NCI-H2029 (cell line): ENCODE results near the gene SHISA5.

Experiments used
- DNase-seq: peaks from one replicate; lab custom pipeline; 2025; lab: John Stamatoyannopoulos, UW

Gene SHISA5

GRCh38 chr3:48431224-48432029 is 72.5 kb downstream of the SHISA5 start:
- DNase-seq, result no peak

- no peak for DNase-seq
Observed at GRCh38 chr3:48430708-48431101, 73.3 kb downstream of the SHISA5 start.

GRCh38 chr3:48429960-48430707 is 73.8 kb downstream of the SHISA5 start, which contains the start of gene PLXNB1:
TSS of gene PLXNB1 (minus strand) at chr3:48430086. CDS start at chr3:48424611, 5,475 bp downstream.
- DNase-seq, result peak; percentile 70

GRCh38 chr3:48429317-48429959 is 74.5 kb downstream of the SHISA5 start:
- DNase-seq, result peak; percentile 33

GRCh38 chr3:48428572-48429316 is 75.2 kb downstream of the SHISA5 start:
- no peak for DNase-seq

- no peak for DNase-seq
Observed at GRCh38 chr3:48428088-48428571, 75.8 kb downstream of the SHISA5 start.

GRCh38 chr3:48427630-48427962 is 76.4 kb downstream of the SHISA5 start:
- DNase-seq, result no peak

GRCh38 chr3:48426944-48427629 is 76.9 kb downstream of the SHISA5 start:
- DNase-seq, result no peak

- no peak for DNase-seq
Observed at GRCh38 chr3:48426401-48426909, 77.5 kb downstream of the SHISA5 start.

- DNase-seq, result no peak
Observed at GRCh38 chr3:48425281-48425812, 78.6 kb downstream of the SHISA5 start.

- no peak for DNase-seq
Observed at GRCh38 chr3:48423883-48424695, 79.9 kb downstream of the SHISA5 start.

- no peak for DNase-seq
Observed at GRCh38 chr3:48423241-48423882, 80.6 kb downstream of the SHISA5 start.

GRCh38 chr3:48422681-48423080 is 81.3 kb downstream of the SHISA5 start:
- no peak for DNase-seq

GRCh38 chr3:48422272-48422671 is 81.7 kb downstream of the SHISA5 start:
- DNase-seq, result no peak

GRCh38 chr3:48420561-48420960 is 83.4 kb downstream of the SHISA5 start:
- DNase-seq, result no peak

- no peak for DNase-seq
Observed at GRCh38 chr3:48419597-48419996, 84.4 kb downstream of the SHISA5 start.

GRCh38 chr3:48419149-48419548 is 84.8 kb downstream of the SHISA5 start:
- DNase-seq, result no peak

GRCh38 chr3:48418651-48419050 is 85.3 kb downstream of the SHISA5 start:
- no peak for DNase-seq

- DNase-seq, result no peak
Observed at GRCh38 chr3:48418140-48418539, 85.8 kb downstream of the SHISA5 start.
